CD4-positive, CD25-positive, alpha-beta regulatory T cell (primary cell): ENCODE data around the gene CREB5. TPM values are rescaled to one million over a fixed set of nuclear protein-coding genes. Genes with fewer than 3 reads are reported as not detected.
A peak's percentile ranks its signal among the peaks of the same experiment; 100 is the strongest.

ENCODE experiments used
- ATAC-seq, 2 donors: fragments of 150-1000 bp; cut with Tn5 transposase; one replicate each; pipeline ENCODE4 v1.10.0; 2021; ENCODE audit warnings: low read depth in 2 of 2, moderate number of reproducible peaks in 2 of 2, moderate library complexity in 1 of 2
- DNase-seq, 3 donors: peaks; one replicate each; pipeline versions ENCODE4 v3.0.0 to v3.0.0-alpha.2; 2012 to 2022; ENCODE audit warnings: mixed read lengths in 1 of 3
- H3K27ac ChIP-seq: one replicate; pipeline ENCODE4 v1.7.0; 2013; ENCODE audit warnings: mild to moderate bottlenecking, low read length; ENCODE audit not compliant: insufficient read depth, poor library complexity, severe bottlenecking
- H3K27me3 ChIP-seq: one replicate; pipeline ENCODE4 v1.7.0; 2013; ENCODE audit warnings: low read length; ENCODE audit not compliant: control insufficient read depth, insufficient read depth
- H3K36me3 ChIP-seq: one replicate; pipeline ENCODE4 v1.7.0; 2013; ENCODE audit warnings: mild to moderate bottlenecking, low read length, moderate library complexity; ENCODE audit not compliant: control insufficient read depth, insufficient read depth
- H3K4me1 ChIP-seq: 2 replicates; pipeline ENCODE4 v1.7.0; 2013; ENCODE audit warnings: mild to moderate bottlenecking, low read length; ENCODE audit not compliant: insufficient read depth, control insufficient read depth, poor library complexity, severe bottlenecking
- H3K4me3 ChIP-seq: one replicate; pipeline ENCODE4 v1.7.0; 2013; ENCODE audit warnings: low read depth, mild to moderate bottlenecking, low read length, moderate library complexity
- H3K9me3 ChIP-seq, 2 experiments: 1 replicate in 1 of 2; 2 replicates in 1 of 2; pipeline ENCODE4 v1.7.0; 2013; ENCODE audit warnings: low read length in 2 of 2, mild to moderate bottlenecking in 1 of 2, moderate library complexity in 1 of 2; ENCODE audit not compliant: control insufficient read depth in 2 of 2
- H3K27ac Mint-ChIP-seq, 3 donors: one replicate each; pipeline ENCODE4 v1.8.0; 2020 to 2022; ENCODE audit warnings: mild to moderate bottlenecking in 3 of 3, mixed read lengths in 3 of 3, moderate library complexity in 2 of 3
- H3K27me3 Mint-ChIP-seq: one replicate; pipeline ENCODE4 v1.8.0; 2022; ENCODE audit warnings: mild to moderate bottlenecking, mixed read lengths
- H3K36me3 Mint-ChIP-seq: one replicate; pipeline ENCODE4 v1.8.0; 2020; ENCODE audit warnings: mixed read lengths
- H3K4me1 Mint-ChIP-seq, 4 donors: one replicate each; pipeline ENCODE4 v1.8.0; 2020 to 2022; ENCODE audit warnings: mixed read lengths in 4 of 4, mild to moderate bottlenecking in 1 of 4
- H3K4me3 Mint-ChIP-seq, 4 donors: one replicate each; pipeline ENCODE4 v1.8.0; 2020 to 2022; ENCODE audit warnings: mild to moderate bottlenecking in 4 of 4, mixed read lengths in 4 of 4, moderate library complexity in 3 of 4
- H3K9me3 Mint-ChIP-seq, 7 donors: one replicate each; pipeline ENCODE4 v1.8.0; 2020 to 2022; ENCODE audit warnings: mixed read lengths in 7 of 7, mild to moderate bottlenecking in 3 of 7, moderate library complexity in 2 of 7
- polyA plus RNA-seq, 4 donors: library from polyadenylated mRNA; unstranded; fragments of 300-500 nt; fragmentation: Illumina TruSeq; gene quantifications; one replicate each; pipeline ENCODE4 v1.2.3, GENCODE V29; 2021
- total RNA-seq: library from RNA; stranded (reverse); gene quantifications from one replicate; pipeline ENCODE4 v1.2.3, GENCODE V29; 2022

CREB5 gene
- total and polyA plus RNA-seq, 5 donors from 2014 or later = 1.3 TPM; not detected in 4

DNA sequence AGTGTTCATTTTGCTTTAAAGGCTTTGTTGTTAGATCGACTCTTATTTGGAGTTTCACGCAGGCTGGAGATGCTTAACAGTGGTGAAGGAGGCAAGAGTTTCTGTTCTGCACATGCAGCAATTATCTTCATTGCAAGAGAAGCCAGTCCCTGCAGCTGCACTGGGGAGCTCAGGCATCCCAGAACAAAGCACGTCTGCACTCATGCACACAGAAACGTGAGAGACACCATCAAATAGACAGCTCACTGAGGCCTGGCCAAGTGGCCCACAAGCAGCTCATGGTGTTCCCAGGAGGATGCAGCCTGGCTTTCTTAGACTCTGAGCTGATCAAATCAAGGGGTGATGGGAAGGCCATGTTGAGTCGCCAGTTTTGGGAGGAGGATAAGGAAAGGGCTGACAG, 246.1 kb downstream of the CREB5 start:
- Mint-ChIP-seq H3K4me3 (no peak overlapping the region), H3K27me3 (peaks cover 4% of the 10 kb centered on the region), H3K27ac (no peak overlapping the region), H3K36me3 (peaks cover 3% of the 10 kb centered on the region), H3K9me3 (peaks cover 0 to 9% (median 3%) of the 10 kb centered on the region in 7 donors), H3K4me1 (peaks cover 0 to 8% (median 0%) of the 10 kb centered on the region in 4 donors)
- no peaks in the 10 kb centered on the region for H3K4me1 ChIP-seq
- no peak for ATAC-seq
- peaks cover 5 to 10% of the 10 kb centered on the region in 2 experiments for H3K9me3 ChIP-seq
- H3K27me3 ChIP-seq = peaks cover 1% of the 10 kb centered on the region
- no peak overlapping the region for H3K27ac ChIP-seq
- H3K36me3 ChIP-seq = no peaks in the 10 kb centered on the region
- DNase-seq = no peak
- H3K4me3 ChIP-seq = no peak overlapping the region

DNA sequence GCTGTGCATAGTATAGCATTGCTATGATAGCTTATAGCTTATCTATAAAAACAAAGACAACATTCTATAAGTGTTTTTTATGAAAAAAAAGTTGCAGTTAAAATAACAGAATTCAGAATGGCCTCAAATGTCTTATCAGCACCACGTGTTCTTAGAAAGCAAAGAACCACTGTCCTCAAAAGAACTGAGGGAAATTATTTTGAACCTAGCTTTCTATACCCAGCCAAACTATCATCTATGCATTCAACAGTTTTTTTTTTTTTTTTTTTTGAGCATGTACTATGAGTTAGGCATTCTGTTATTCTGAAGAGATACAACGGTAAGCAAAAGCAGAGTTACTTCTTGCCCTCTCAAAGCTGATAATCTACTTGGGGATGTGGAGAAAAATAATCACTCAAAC, 247.8 kb downstream of the CREB5 start:
- DNase-seq (no peak), ATAC-seq (no peak)
- no peaks in the 10 kb centered on the region for H3K27me3 ChIP-seq
- H3K9me3 ChIP-seq = peaks cover 5 to 10% of the 10 kb centered on the region in 2 experiments
- Mint-ChIP-seq H3K27me3 (peaks cover 10% of the 10 kb centered on the region), H3K27ac (no peak overlapping the region), H3K36me3 (peaks cover 3% of the 10 kb centered on the region), H3K9me3 (peaks cover 0 to 11% (median 3%) of the 10 kb centered on the region in 7 donors), H3K4me3 (no peak overlapping the region), H3K4me1 (peaks cover 0 to 8% (median 0%) of the 10 kb centered on the region in 4 donors)
- H3K4me3 ChIP-seq = no peak overlapping the region
- no peaks in the 10 kb centered on the region for H3K36me3 ChIP-seq
- no peak overlapping the region for H3K27ac ChIP-seq
- H3K4me1 ChIP-seq = no peaks in the 10 kb centered on the region

DNA sequence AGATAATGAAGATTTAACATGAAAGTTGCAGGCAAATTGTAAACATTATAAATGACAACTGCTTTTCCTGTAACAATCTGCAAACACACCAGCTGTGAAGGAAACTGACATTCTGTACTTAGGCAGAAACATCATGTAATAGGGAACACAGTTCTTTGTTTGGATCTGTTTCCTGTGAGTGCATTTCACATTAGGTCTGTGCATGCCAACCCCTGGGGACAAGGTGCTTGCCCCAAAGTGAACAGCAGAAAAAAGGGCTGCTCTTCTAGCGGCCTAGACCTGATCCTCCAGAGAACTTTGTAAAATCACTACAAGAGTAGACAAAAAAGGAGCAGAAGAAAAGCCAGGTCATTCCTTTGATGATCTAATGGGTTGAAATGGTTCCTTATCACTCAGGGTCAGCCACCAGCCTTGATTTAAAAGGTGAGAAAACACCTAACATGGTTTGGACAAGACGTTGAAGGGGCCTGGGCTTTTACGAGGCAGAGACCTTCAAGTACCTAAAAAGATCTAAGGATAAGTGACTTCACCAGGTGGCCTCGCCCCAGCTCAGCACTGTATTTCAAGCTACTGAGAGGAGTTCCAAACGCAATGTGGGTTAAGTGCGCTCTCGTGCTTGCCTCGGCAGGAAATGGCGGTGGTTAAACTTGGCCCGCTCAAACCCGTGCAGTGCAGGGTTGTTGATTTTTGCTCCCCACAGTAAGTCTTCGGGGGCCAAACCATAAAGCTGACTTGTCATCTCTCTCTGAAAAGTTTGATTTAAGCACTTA, 249.7 kb downstream of the CREB5 start:
- H3K27ac Mint-ChIP-seq = peak overlapping the region in 1 of 3 donors; percentile 5
- peaks cover 10% of the 10 kb centered on the region for H3K27me3 Mint-ChIP-seq
- Histone ChIP-seq H3K4me3 (no peak overlapping the region), H3K4me1 (no peaks in the 10 kb centered on the region), H3K27ac (no peak overlapping the region), H3K9me3 (peaks cover 5 to 10% of the 10 kb centered on the region in 2 experiments), H3K36me3 (no peaks in the 10 kb centered on the region), H3K27me3 (no peaks in the 10 kb centered on the region)
- DNase-seq = peak in 1 of 3 donors; percentile 60
- H3K4me3 Mint-ChIP-seq = peak overlapping the region in 1 of 4 donors; percentile 33
- peaks cover 0 to 8% (median 0%) of the 10 kb centered on the region in 4 donors for H3K4me1 Mint-ChIP-seq
- peak; percentile 25 to 43 for ATAC-seq
- H3K9me3 Mint-ChIP-seq = peaks cover 0 to 10% (median 3%) of the 10 kb centered on the region in 7 donors
- peaks cover 3% of the 10 kb centered on the region for H3K36me3 Mint-ChIP-seq

DNA sequence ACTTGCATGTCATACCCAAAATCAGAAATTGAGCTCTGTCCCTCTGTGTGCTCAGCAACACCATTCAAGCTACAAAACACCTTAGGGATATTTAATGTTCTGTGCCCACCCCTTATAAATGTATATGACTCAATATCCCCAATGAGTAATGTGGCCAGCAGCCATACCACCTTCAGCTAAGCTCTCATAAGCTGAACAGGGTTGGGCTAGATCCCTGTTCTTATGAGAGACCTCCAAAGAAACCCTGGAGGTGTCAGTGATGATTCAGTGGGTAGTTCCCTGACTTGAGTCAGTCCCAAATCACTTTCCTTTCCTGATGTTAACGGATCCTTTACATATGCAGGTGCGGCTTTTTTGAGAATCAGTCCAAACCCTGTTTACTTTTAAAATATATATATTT, 253.8 kb downstream of the CREB5 start:
- no peak overlapping the region for H3K4me3 ChIP-seq
- ATAC-seq = no peak
- no peaks in the 10 kb centered on the region for H3K27me3 ChIP-seq
- no peaks in the 10 kb centered on the region for H3K36me3 ChIP-seq
- Mint-ChIP-seq H3K27ac (no peak overlapping the region), H3K4me3 (no peak overlapping the region), H3K9me3 (peaks cover 0 to 3% (median under 1%) of the 10 kb centered on the region in 7 donors), H3K27me3 (peaks cover 18% of the 10 kb centered on the region), H3K4me1 (peaks cover 0 to 8% (median 0%) of the 10 kb centered on the region in 4 donors), H3K36me3 (peaks cover 3% of the 10 kb centered on the region)
- H3K4me1 ChIP-seq = no peaks in the 10 kb centered on the region
- H3K9me3 ChIP-seq = no peaks in the 10 kb centered on the region
- DNase-seq = no peak
- H3K27ac ChIP-seq = no peak overlapping the region

DNA sequence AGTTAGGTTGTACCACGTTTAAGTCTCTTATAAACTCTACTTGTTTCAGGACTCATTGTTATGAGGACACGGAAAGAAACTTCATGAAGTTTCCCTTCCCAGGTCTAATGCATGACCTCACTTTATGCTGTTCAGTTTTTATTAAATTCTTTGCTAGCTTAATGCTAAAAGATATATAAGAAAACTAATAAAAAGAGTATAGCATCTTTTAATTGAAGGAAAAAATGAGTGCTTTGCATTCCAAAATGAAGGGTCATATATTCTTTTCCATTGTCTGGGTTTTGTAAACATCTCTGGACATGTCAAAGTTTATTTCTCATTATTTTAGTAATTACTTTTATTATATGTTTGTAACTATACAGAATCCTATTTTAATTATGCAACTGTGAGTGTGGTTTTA, 255.8 kb downstream of the CREB5 start:
- H3K27ac Mint-ChIP-seq = no peak overlapping the region
- DNase-seq (no peak), ATAC-seq (no peak)
- peaks cover 0 to 2% (median 0%) of the 10 kb centered on the region in 7 donors for H3K9me3 Mint-ChIP-seq
- H3K4me3 Mint-ChIP-seq = no peak overlapping the region
- no peaks in the 10 kb centered on the region for H3K36me3 Mint-ChIP-seq
- H3K27me3 Mint-ChIP-seq = peaks cover 22% of the 10 kb centered on the region
- Histone ChIP-seq H3K4me3 (no peak overlapping the region), H3K27me3 (no peaks in the 10 kb centered on the region), H3K27ac (no peak overlapping the region), H3K9me3 (no peaks in the 10 kb centered on the region), H3K36me3 (no peaks in the 10 kb centered on the region), H3K4me1 (no peaks in the 10 kb centered on the region)
- no peaks in the 10 kb centered on the region for H3K4me1 Mint-ChIP-seq

DNA sequence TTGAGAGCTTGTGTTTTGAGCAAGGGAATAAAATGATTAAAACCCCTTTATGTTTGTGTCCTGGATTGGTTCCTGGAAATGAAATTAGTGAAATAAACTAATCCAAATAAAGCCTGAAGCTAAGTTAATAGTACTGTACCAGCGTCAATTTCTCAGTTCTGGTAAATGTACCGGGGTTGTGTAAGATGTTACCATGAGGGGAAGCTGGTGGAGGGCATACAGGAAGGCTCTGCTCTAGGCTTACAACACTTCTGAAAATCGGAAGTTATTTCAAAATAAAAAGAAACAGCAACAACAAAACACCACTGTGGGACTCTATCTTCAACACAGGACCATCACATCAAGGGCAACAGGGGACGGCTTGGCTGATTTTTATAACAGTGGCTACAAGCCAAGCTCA, 257.0 kb downstream of the CREB5 start:
- H3K36me3 ChIP-seq = no peaks in the 10 kb centered on the region
- no peak overlapping the region for H3K27ac Mint-ChIP-seq
- H3K27me3 Mint-ChIP-seq = peaks cover 18% of the 10 kb centered on the region
- no peak overlapping the region for H3K27ac ChIP-seq
- DNase-seq = no peak
- no peaks in the 10 kb centered on the region for H3K27me3 ChIP-seq
- H3K4me3 Mint-ChIP-seq = no peak overlapping the region
- no peak overlapping the region for H3K4me3 ChIP-seq
- no peaks in the 10 kb centered on the region for H3K4me1 Mint-ChIP-seq
- peaks cover 0 to 2% (median 0%) of the 10 kb centered on the region in 7 donors for H3K9me3 Mint-ChIP-seq
- no peaks in the 10 kb centered on the region for H3K9me3 ChIP-seq
- ATAC-seq = no peak
- no peaks in the 10 kb centered on the region for H3K36me3 Mint-ChIP-seq
- H3K4me1 ChIP-seq = no peaks in the 10 kb centered on the region

DNA sequence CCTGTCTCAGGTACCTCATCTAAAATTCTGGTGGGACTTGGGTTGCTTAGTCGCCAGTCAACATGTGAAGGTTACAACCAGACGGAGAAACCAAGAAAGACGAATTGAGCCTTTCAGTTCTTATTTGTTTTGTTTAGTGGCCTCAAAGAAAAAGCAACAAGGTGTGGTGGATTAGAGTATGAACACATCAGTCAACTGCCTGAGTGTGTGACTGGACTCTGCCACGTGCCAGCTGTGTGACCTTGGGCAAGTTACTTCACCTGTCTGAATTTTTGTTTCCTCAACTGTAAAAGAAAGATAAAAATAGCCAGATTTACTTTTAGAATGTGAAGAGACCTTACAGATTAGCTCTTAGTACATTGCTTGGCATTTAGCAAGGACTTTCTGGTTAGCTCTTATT, 259.2 kb downstream of the CREB5 start:
- no peak overlapping the region for H3K27ac Mint-ChIP-seq
- Histone ChIP-seq H3K9me3 (no peaks in the 10 kb centered on the region), H3K4me1 (no peaks in the 10 kb centered on the region), H3K36me3 (no peaks in the 10 kb centered on the region), H3K27me3 (no peaks in the 10 kb centered on the region), H3K27ac (no peak overlapping the region), H3K4me3 (no peak overlapping the region)
- DNase-seq = no peak
- H3K4me3 Mint-ChIP-seq = no peak overlapping the region
- H3K27me3 Mint-ChIP-seq = peaks cover 12% of the 10 kb centered on the region
- no peaks in the 10 kb centered on the region for H3K4me1 Mint-ChIP-seq
- ATAC-seq = no peak
- H3K9me3 Mint-ChIP-seq = peaks cover 0 to 1% (median 0%) of the 10 kb centered on the region in 7 donors
- H3K36me3 Mint-ChIP-seq = no peaks in the 10 kb centered on the region

DNA sequence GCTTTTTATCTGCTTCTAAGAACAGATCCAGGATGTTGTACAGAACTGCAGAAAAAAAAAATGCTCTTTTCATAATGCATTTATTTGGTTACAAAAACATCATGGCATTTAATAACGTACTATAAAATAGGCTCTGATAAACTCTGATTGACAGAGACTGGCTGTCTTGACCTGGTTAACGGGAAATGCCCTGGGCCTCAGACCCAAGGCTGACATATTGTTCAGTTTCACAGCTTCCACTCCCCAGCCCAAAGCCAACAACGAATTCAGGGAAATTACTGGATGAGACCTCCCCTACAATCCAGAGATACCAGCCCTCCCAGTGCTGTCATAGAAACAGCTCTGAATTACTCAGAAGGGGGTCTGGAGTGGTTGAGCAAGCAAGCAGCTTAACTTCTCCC, 260.1 kb downstream of the CREB5 start:
- Mint-ChIP-seq H3K36me3 (no peaks in the 10 kb centered on the region), H3K4me3 (no peak overlapping the region), H3K27me3 (peaks cover 12% of the 10 kb centered on the region), H3K9me3 (peaks cover 0 to 1% (median 0%) of the 10 kb centered on the region in 7 donors), H3K4me1 (no peaks in the 10 kb centered on the region), H3K27ac (no peak overlapping the region)
- DNase-seq (no peak), ATAC-seq (no peak)
- no peak overlapping the region for H3K4me3 ChIP-seq
- H3K9me3 ChIP-seq = no peaks in the 10 kb centered on the region
- no peaks in the 10 kb centered on the region for H3K4me1 ChIP-seq
- no peaks in the 10 kb centered on the region for H3K36me3 ChIP-seq
- no peaks in the 10 kb centered on the region for H3K27me3 ChIP-seq
- H3K27ac ChIP-seq = no peak overlapping the region
